ENCODE data around the gene OSGIN1.

Gene OSGIN1, protein sequence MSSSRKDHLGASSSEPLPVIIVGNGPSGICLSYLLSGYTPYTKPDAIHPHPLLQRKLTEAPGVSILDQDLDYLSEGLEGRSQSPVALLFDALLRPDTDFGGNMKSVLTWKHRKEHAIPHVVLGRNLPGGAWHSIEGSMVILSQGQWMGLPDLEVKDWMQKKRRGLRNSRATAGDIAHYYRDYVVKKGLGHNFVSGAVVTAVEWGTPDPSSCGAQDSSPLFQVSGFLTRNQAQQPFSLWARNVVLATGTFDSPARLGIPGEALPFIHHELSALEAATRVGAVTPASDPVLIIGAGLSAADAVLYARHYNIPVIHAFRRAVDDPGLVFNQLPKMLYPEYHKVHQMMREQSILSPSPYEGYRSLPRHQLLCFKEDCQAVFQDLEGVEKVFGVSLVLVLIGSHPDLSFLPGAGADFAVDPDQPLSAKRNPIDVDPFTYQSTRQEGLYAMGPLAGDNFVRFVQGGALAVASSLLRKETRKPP

DNA sequence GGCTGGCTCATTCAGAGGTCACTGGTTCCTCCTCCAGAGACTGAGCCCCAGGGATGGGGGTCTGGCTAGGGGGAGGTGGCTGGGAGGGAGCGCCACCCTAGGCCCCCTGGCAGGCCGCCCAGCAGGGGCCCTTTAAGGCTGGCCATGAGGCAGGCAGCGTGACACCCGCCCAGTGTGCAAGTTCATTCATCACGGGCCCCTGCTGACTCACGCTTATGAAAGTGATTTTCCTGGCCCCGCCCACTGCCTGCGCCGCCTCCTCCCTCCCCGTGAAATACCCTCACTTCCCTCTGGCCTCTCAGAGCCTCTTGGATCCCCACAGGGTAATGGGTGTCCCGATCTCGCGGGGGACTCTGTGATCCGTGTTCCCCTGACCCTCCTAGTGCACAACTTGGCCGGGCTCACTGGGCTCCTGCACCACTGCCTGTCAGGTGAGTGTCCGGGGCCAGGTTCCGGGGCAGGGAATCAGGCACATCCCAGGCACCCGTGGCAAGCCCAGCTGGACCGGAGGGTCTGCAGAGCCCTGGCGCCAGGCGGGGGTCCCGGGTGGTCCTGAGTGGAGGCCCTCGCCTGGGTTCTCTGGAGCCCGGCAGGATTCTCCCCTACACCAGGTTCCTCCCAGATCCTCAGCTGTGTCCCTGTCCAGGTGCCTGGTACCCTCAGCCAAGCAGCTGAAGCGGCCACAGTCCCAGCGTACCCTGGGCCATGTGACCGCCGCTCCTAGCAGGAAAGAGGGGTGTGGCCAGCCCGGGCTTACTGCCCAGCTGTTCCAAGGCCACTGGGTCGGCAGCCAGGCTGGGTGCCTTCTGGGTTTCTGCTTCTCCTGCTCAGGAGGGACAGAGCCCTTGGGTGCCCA is at the start of gene OSGIN1:
TSS of gene OSGIN1 (plus strand) at position 301 of the 856 bp plus-strand sequence. CDS start 4,432 bp downstream, outside the sequence.
- peak; percentile 60 for DNase-seq (ENCODE audit: low spot score)

GRCh38 chr16:83903751-83904150 is 49.3 kb upstream of the OSGIN1 start:
- no peak for DNase-seq (ENCODE audit: low spot score)

- no peak for DNase-seq (ENCODE audit: low spot score)
These were observed 46.4 kb upstream of the OSGIN1 start for GRCh38 chr16:83906683-83907082.

DNA sequence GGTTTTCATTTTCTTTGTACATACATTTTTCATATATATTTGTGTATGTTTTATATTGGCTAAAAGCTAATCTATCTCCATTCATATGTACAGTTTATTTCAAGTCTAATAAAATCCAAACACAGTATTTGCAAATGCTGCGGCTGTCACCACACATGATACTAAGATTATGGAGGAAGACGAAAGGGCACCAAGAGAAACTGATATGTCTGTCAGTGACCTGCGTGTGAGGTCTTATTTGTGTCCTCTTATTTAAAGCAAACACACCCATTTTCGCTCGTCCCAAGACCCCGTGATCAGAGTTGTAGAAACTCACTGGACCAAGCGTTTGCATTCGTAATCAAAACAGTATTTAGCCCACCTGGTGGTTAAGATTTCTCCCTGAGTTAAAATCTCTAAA is 45.9 kb upstream of the OSGIN1 start:
- no peak for DNase-seq (ENCODE audit: low spot score)

GRCh38 chr16:83907631-83908250 is 45.3 kb upstream of the OSGIN1 start:
- no peak for DNase-seq (ENCODE audit: low spot score)

GRCh38 chr16:83908798-83909197 is 44.2 kb upstream of the OSGIN1 start:
- no peak for DNase-seq (ENCODE audit: low spot score)

DNA sequence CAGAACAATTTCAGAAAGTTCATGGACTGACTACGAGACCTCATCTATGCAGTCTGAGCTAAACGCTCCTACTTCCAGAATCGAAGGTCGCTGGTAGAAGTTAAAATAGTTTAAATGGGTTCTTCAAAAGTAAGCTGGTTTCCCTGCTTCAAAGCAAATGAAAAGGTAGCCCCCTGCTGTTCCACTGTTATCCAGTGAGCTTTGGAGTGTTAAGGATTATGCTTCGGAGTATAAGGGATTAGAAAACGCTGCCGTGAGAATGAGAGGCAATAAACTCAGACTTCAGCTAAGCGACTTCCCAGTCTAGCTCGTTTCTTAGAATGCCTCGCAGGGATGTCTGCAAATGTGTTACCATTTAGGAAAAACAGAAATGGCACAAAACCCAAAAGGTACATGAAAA is 41.8 kb upstream of the OSGIN1 start:
- DNase-seq (ENCODE audit: low spot score), result no peak

DNA sequence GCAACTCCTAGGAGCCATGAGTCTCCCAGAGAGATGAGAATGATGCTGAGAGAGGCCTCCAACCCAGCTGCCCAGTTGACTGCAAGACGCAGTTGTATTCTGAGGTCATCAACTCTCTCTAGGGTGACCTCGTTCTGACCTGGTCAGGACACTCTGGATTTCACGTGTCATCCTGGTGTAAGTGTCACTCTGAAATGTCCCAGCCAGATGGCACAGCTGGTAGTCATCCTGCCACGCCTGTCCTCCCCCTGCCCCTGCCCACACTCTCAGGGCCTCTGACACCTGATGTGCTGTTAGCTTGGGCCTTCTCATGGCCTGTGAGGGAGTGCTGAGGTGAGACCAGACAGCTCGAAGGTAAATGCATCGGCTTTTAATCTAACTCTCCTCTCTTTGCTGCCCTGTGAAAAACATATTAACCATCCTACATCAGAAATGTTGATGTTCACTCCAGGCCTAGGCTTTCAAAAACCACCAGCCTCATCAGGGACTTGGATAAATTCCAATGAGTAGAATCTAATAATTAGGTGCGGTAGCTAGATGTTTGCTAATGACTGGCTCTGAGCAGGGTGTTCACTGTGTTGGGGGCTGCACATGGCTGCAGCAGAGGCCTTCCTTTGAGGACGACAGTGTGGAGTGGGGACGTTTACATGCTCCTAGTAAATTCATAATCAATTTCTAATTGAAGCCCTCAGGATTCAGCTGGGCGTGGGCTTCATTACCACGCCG is 40.4 kb upstream of the OSGIN1 start:
- no peak for DNase-seq (ENCODE audit: low spot score)

DNA sequence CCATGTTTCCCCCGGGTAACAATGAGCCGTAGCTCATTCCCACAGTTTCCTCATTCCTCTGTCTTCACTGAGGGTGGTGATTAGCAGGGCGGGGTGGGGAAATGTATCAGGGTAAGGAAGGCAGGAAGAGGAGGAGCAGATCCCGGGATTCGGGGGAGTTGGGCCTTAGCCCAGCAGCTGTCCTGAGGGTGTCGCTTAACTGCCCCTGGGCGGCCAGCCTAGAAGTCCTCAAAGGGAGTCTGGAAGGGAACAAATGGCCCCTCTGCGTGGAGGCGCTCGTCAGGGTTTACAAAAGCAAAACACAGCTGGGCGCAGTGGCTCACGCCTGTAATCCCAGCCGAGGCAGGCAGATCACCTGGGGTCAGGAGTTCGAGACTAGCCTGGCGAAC is 39.8 kb upstream of the OSGIN1 start:
- DNase-seq (ENCODE audit: low spot score), result no peak

DNA sequence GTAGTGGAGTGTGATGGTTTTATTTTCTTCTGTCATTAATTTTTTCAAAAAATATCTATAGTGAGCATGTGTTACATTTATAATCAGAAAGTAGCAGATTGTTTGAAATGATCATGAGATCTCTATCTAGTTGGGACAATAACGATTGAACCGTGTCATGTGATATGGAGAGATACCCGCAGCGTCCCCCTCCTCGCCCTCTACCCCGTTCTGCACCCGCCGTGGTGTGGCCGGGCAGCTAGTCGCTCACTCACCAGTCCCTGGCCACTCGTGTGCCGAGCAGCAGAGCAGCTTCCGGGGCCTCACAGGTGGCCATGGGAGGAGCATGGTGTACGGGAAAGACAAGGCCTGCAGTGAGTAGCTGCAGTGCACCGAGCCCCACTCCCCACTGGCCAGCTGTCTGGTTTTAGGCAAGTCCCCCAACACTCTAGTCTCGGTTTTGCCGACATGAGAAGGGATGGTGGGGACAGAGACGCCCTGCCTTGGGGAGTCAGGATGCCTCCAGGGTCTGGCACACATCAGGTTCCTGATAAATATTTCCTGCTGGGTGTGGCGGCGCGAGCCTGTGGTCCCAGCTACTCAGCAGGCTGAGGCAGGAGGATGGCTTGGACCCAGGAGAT is 38.8 kb upstream of the OSGIN1 start:
- no peak for DNase-seq (ENCODE audit: low spot score)

DNA sequence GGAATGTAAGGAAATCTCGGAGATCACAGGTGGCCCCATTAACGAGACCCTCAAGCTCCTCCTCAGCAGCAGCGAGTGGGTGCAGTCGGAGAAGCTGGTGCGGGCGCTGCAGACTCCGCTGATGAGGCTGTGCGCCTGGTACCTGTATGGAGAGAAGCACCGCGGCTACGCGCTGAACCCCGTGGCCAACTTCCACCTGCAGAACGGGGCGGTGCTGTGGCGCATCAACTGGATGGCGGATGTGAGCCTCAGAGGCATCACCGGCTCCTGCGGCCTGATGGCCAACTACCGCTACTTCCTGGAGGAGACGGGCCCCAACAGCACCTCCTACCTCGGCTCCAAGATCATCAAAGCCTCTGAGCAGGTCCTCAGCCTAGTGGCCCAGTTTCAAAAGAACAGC is 38.0 kb upstream of the OSGIN1 start:
- DNase-seq (ENCODE audit: low spot score), result no peak

DNA sequence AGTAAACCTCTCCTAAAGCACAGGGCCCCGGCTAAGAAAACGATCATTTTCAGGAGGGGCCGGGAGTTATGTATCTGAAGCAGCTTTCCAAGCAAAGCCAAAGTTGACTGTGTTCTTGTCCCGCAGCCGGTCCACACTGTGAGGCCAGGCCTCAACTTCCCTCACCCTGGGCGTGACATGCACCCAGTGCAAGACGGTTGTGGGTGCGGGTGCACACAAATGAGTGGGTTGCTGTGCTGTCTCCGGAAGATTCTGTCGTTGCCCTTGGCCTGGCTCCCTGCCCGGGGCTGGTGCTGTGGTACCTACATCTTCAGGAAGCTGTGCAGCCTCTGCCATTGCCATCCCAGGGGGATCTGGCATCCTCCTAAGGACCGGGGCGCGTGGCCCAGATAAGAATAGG is 37.5 kb upstream of the OSGIN1 start:
- no peak for DNase-seq (ENCODE audit: low spot score)

DNA sequence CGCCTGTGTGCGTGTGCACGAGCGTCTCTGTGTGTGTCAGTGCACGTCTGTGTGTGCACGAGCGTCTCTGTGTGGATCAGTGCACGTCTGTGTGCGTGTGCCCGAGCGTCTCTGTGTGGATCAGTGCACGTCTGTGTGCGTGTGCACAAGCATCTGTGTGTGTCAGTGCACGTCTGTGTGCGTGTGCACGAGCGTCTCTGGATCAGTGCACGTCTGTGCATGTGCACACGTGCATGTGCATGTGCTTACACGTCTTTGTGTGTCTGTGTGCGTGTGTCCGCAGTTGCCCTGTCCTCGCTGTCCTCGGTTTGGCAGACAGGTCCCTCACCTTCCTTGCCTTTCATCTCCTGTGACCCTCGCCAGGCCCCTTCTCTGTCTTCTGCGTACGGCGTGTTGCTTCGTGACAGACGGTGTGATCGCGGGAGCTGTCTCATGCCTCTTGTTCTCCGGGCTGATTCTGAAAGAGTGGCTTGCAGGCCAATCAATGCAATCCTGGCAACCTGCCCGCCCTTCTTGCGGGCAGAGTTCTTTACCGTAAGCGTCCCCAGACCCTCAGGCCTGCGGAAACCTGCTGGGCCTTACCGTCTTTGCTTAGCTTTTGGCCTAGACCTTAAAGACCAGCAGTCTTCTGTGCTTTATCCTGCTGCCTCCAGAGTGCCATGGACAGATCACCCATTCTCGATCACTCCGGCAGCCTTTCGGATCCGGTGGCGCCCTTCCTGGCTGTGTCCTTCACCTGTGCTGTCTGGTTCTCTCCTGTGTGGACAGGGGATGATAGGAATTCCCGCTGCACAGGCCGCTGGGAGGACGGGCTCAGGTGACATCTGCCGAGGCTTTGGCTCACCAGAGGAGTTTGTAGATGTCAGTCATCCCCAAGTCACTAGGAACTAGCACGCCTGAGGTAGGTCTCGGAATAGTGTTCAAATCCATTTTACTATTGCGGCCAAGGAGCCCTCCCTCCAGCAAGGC is 35.6 kb upstream of the OSGIN1 start:
- no peak for DNase-seq (ENCODE audit: low spot score)

DNA sequence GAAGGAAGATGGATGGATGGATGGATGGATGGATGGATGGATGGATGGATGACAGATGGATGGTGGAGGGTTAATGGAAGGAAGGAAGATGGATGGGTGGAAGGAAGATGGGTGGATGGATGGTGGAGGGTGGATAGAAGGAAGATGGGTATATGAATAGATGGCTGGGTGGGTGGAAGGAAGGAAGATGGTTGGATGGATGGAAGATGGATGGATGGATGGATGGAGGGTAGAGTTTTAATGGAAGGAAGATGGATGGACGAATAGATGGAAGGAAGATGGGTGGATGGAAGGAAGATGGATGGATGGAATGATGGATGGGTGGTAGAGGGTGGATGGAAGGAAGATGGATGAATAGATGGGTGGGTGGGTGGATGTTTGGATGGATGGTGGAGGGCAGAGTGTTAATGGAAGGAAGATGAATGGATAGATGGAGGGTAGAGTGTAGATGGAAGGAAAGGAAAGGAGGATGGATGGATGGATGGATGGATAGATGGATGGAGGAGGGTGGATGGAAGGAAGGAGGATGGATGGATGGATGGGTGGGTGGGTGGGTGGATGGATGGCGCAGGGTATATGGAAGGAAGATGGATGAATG is 32.0 kb upstream of the OSGIN1 start:
- DNase-seq (ENCODE audit: low spot score), result no peak

DNA sequence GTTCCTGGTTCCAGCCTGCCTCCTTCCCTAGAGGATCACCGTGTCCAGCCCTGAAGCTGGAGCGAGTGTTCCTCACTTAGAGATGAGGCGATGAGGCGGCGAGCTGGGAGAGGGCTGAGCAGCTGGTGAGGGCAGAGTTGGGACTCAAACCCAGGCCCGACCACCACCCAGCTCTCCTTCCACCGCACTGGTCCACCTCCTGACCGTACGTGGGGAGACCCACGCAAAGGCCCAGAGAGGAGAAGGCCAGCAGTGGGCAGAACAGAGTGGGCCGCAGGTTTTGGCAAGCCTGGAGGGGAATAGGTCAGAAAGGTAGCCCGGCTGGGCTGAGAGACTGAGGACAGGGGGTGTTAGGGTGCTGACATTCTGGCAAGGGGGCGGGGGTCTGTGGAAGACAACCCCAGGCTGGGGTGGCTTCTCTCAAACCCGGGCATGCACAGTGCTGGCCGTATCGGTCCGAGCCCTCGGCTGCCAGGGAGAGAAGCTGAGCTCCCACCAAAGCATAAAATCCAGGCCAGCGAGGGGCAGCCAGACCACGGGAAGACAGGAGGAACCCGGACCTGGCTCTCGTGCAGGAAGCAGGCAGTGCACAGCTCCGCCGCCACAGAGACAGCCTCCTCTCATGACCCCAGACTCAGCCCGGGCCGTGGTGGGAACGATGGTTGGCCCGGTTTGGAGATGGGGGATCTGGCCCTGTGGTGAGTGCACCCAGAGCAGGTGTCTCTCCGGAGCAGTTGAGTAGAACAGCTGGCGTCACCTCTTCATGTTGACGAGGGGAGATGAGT is 29.3 kb upstream of the OSGIN1 start:
- DNase-seq (ENCODE audit: low spot score), result no peak

DNA sequence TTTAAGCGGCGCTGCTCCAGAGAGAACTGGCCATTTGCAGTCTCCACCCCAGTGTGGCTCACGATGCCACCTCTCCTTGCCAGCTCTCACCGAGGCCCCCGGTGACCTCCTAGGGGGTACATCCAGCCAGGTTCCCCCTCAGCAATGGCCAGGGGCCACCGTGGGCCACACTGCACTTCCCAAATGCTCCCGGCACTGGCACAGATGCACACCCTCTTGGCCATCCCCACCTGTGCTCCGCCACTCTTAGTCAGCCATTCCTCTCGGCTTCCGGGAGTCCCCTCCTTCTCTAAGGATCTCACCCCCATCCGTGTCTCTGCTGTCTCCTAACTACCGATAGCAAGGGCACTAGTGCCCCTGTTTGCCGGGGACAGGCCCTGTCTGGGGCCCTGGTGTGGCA is 28.4 kb upstream of the OSGIN1 start:
- no peak for DNase-seq (ENCODE audit: low spot score)

- DNase-seq (ENCODE audit: low spot score), result no peak
These were observed 27.7 kb upstream of the OSGIN1 start for GRCh38 chr16:83925095-83925905.

All from cerebellar cortex (tissue), 1 donor.